ENCODE results near the gene GNAI1.

Gene GNAI1

GRCh38 chr7:80134536-80135308 is at the start of gene GNAI1:
Gene GNAI1 (plus strand): TSS chr7:80134831. CDS start chr7:80135161, 330 bp downstream.
- DNase-seq (ENCODE audit: low spot score) = peak; percentile 71

- no peak for DNase-seq (ENCODE audit: low spot score)
These were observed 47.4 kb upstream of the GNAI1 start for GRCh38 chr7:80087051-80087770.

- DNase-seq (ENCODE audit: low spot score) = no peak
These were observed 46.9 kb upstream of the GNAI1 start for GRCh38 chr7:80087771-80088170.

GRCh38 chr7:80088705-80089104 is 45.9 kb upstream of the GNAI1 start:
- no peak for DNase-seq (ENCODE audit: low spot score)

GRCh38 chr7:80089366-80089765 is 45.3 kb upstream of the GNAI1 start:
- DNase-seq (ENCODE audit: low spot score) = no peak

- DNase-seq (ENCODE audit: low spot score) = no peak
These were observed 41.3 kb upstream of the GNAI1 start for GRCh38 chr7:80093349-80093748.

GRCh38 chr7:80095545-80095944 is 39.1 kb upstream of the GNAI1 start:
- DNase-seq (ENCODE audit: low spot score) = no peak

- DNase-seq (ENCODE audit: low spot score) = no peak
These were observed 36.9 kb upstream of the GNAI1 start for GRCh38 chr7:80097756-80098155.

GRCh38 chr7:80098795-80099194 is 35.8 kb upstream of the GNAI1 start:
- peak; percentile 20 for DNase-seq (ENCODE audit: low spot score)

- no peak for DNase-seq (ENCODE audit: low spot score)
These were observed 34.4 kb upstream of the GNAI1 start for GRCh38 chr7:80100254-80100653.

GRCh38 chr7:80105701-80106408 is 28.8 kb upstream of the GNAI1 start:
- no peak for DNase-seq (ENCODE audit: low spot score)

- no peak for DNase-seq (ENCODE audit: low spot score)
These were observed 28.0 kb upstream of the GNAI1 start for GRCh38 chr7:80106498-80107113.

- DNase-seq (ENCODE audit: low spot score) = no peak
These were observed 27.4 kb upstream of the GNAI1 start for GRCh38 chr7:80107278-80107677.

- DNase-seq (ENCODE audit: low spot score) = no peak
These were observed 24.3 kb upstream of the GNAI1 start for GRCh38 chr7:80110376-80110775.

- no peak for DNase-seq (ENCODE audit: low spot score)
These were observed 20.5 kb upstream of the GNAI1 start for GRCh38 chr7:80114159-80114558.

- DNase-seq (ENCODE audit: low spot score) = no peak
These were observed 9.9 kb upstream of the GNAI1 start for GRCh38 chr7:80124526-80125264.

- DNase-seq (ENCODE audit: low spot score) = peak; percentile 39
These were observed 7.0 kb upstream of the GNAI1 start for GRCh38 chr7:80127412-80128160.

GRCh38 chr7:80128918-80129317 is 5.7 kb upstream of the GNAI1 start:
- no peak for DNase-seq (ENCODE audit: low spot score)

GRCh38 chr7:80129785-80130184 is 4.8 kb upstream of the GNAI1 start:
- DNase-seq (ENCODE audit: low spot score) = no peak

GRCh38 chr7:80131675-80132435 is 2.8 kb upstream of the GNAI1 start:
- no peak for DNase-seq (ENCODE audit: low spot score)
